Measurements from ENCODE around the gene PHTF2. TPM values are rescaled to one million over a fixed set of nuclear protein-coding genes. Genes with fewer than 3 reads are reported as not detected.

PHTF2 gene
- total and polyA plus RNA-seq, 2 donors (not counting 3 experiments of a cell fraction or from before 2014, with no cell fraction given): 13.3 to 21.4 TPM

GRCh38 chr7:77954773-77955555, 156.4 kb downstream of the PHTF2 start:
- no peaks in the 10 kb centered on the region for H3K36me3 ChIP-seq (ENCODE audit: control insufficient read depth in 2 of 2, extremely low read depth in 1 of 2, insufficient read depth in 2 of 2, low read length in 2 of 2)
- no peak overlapping the region for H2AFZ ChIP-seq (ENCODE audit: low read depth, low read length)
- H3K9ac ChIP-seq (replicated peaks; ENCODE audit: extremely low read depth, insufficient read depth, low read length): no peak overlapping the region
- H3K4me3 ChIP-seq (replicated peaks in 1 of 3; ENCODE audit: insufficient read depth in 1 of 3, low read depth in 1 of 3, low read length in 3 of 3): no peak overlapping the region
- ChIA-PET POLR2A (interaction anchor here (0.6 kb wide), 1 partner anchor 20 kb away, joined by 5 read pairs; no protein-coding TSS in a partner anchor), CTCF (interaction anchor here (0.7 to 1.0 kb wide), 2 partner anchors 19 to 85 kb away, joined by 3 read pairs; no protein-coding TSS in a partner anchor)
- H3K27ac ChIP-seq (ENCODE audit: insufficient read depth, low read depth, low read length): no peak overlapping the region
- FAIRE-seq (no peak), DNase-seq (ENCODE audit: low read depth, low spot score) (no peak)
- dilution Hi-C loops (cut with MboI; ENCODE audit: extremely low pct_ligation_motif_present, low sequenced_read_pairs) (no loop called here), intact Hi-C loops (cut with micrococcal nuclease) (no loop called here)
- H3K27me3 ChIP-seq (ENCODE audit: control insufficient read depth in 2 of 2, insufficient read depth in 2 of 2, low read length in 2 of 2): no peaks in the 10 kb centered on the region
- H3K4me1 ChIP-seq (ENCODE audit: control insufficient read depth, extremely low read depth, insufficient read depth, low read length): no peaks in the 10 kb centered on the region
- no peaks in the 10 kb centered on the region for H3K9me3 ChIP-seq (replicated peaks; ENCODE audit: control insufficient read depth, insufficient read depth, low read length)
- H4K20me1 ChIP-seq (replicated peaks; ENCODE audit: control insufficient read depth, extremely low read depth, insufficient read depth, low read length): no peaks in the 10 kb centered on the region
- H3K9me1 ChIP-seq (replicated peaks; ENCODE audit: control insufficient read depth, extremely low read depth, insufficient read depth, low read length): no peaks in the 10 kb centered on the region
- no TSS peak for BruUV-seq (replicated peaks)
- no peaks in the 10 kb centered on the region for H3K79me2 ChIP-seq (ENCODE audit: control insufficient read depth, insufficient read depth, low read length)
- H3K4me2 ChIP-seq (ENCODE audit: insufficient read depth, low read length): no peak overlapping the region
- TF ChIP-seq GATA2 (IDR thresholded peaks at IDR 0.05; ENCODE audit: insufficient read depth, insufficient read length, low read depth, low read length) (no peak), MYC (IDR thresholded peaks at IDR 0.05; ENCODE audit: low read depth, low read length) (no peak), MAX (IDR thresholded peaks at IDR 0.05; ENCODE audit: insufficient read depth, insufficient read length) (no peak), POLR2AphosphoS5 (IDR thresholded peaks at IDR 0.05; ENCODE audit: insufficient read depth, low read depth, low read length) (no peak), CTCF (IDR thresholded peaks at IDR 0.05; ENCODE audit: extremely low read depth in 1 of 2, insufficient read depth in 1 of 2, low read depth in 1 of 2, low read length in 2 of 2) (no peak), JUN (IDR thresholded peaks at IDR 0.05; ENCODE audit: borderline replicate concordance, insufficient read depth, insufficient read length, low read depth) (no peak), EZH2 (IDR thresholded peaks at IDR 0.05; ENCODE audit: borderline replicate concordance, low read depth, low read length, severe bottlenecking) (no peak), FOS (IDR thresholded peaks at IDR 0.05; ENCODE audit: borderline replicate concordance, insufficient read depth, low read length) (no peak), POLR2A (IDR thresholded peaks at IDR 0.05; ENCODE audit: low read depth, low read length) (no peak)
